ENCODE results near the gene HARBI1.

- TF ChIP-seq CTCF (IDR thresholded peaks at IDR 0.05) (no peak), POLR2A (IDR thresholded peaks at IDR 0.05) (no peak), POLR2AphosphoS5 (IDR thresholded peaks at IDR 0.05) (no peak)
Observed at GRCh38 chr11:46594374-46594700, 22.7 kb downstream of the HARBI1 start.

All from suprapubic skin (tissue), 4 donors.